Tibial nerve (tissue), 4 donors: ENCODE data around the gene NKIRAS2. TPM values are rescaled to one million over a fixed set of nuclear protein-coding genes. Genes with fewer than 3 reads are reported as not detected.
A peak's percentile ranks its signal among the peaks of the same experiment; 100 is the strongest.

Source experiments
- DNase-seq, 2 donors: peaks; one replicate each; pipeline ENCODE4 v3.0.0-alpha.2; 2019; ENCODE audit warnings: low spot score in 2 of 2
- H3K27ac ChIP-seq, 4 donors: fragments of 200-600 bp; sonication (generic) in 3 of 4; one replicate each; pipeline ENCODE4 v1.5.1; 2017 to 2019; ENCODE audit warnings: mild to moderate bottlenecking in 1 of 4
- H3K27me3 ChIP-seq, 2 donors: fragments of 200-600 bp; sonication (generic) in 1 of 2; one replicate each; pipeline versions ENCODE4 v1.5.1 to v1.6.0; 2017 to 2019
- H3K36me3 ChIP-seq, 3 donors: fragments of 200-600 bp; sonication (generic); one replicate each; pipeline ENCODE4 v1.5.1; 2018 to 2019
- H3K4me1 ChIP-seq, 4 donors: fragments of 200-600 bp; sonication (generic) in 3 of 4; one replicate each; pipeline ENCODE4 v1.5.1; 2017 to 2019
- H3K4me3 ChIP-seq, 4 donors: fragments of 200-600 bp; sonication (generic) in 3 of 4; one replicate each; pipeline ENCODE4 v1.5.1; 2017 to 2019; ENCODE audit warnings: mild to moderate bottlenecking in 1 of 4, moderate library complexity in 1 of 4
- H3K9me3 ChIP-seq, 4 donors: fragments of 200-600 bp; sonication (generic) in 3 of 4; one replicate each; pipeline ENCODE4 v1.5.1; 2017 to 2019
- CTCF ChIP-seq, 5 experiments: fragments of 200-600 bp in 3 of 5; fragments of 450-650 bp in 2 of 5; sonication (generic) in 3 of 5; IDR thresholded peaks; one replicate each; pipeline ENCODE4 v1.5.1; 2016 to 2019; ENCODE audit warnings: antibody characterized with exemption in 5 of 5, mild to moderate bottlenecking in 3 of 5, moderate library complexity in 2 of 5
- EP300 ChIP-seq, 2 donors: sonication (generic); formaldehyde crosslinking; IDR thresholded peaks; one replicate each; pipeline ENCODE4 v1.6.1; 2017; ENCODE audit warnings: antibody characterized with exemption in 2 of 2, mild to moderate bottlenecking in 1 of 2
- POLR2A ChIP-seq, 2 donors: fragments of 450-650 bp; IDR thresholded peaks; one replicate each; pipeline ENCODE4 v1.6.1; 2017; ENCODE audit warnings: antibody characterized with exemption in 2 of 2, mild to moderate bottlenecking in 2 of 2, moderate library complexity in 2 of 2
- WGBS, 2 donors: methylation state at CpG; one replicate each; pipeline ENCODE4 v1.1.5; 2018; 5-methylcytosine and 5-hydroxymethylcytosine counted together
- total RNA-seq, 4 donors: library from RNA; depleted of rRNA; stranded (reverse); fragments of >200 nt; gene quantifications; one replicate each; pipeline ENCODE4 v1.1.0, GENCODE V29; 2016

The NKIRAS2 gene
- total RNA-seq, 4 donors from 2014 or later = 17.7 to 39.9 (median 23.8) TPM

DNA sequence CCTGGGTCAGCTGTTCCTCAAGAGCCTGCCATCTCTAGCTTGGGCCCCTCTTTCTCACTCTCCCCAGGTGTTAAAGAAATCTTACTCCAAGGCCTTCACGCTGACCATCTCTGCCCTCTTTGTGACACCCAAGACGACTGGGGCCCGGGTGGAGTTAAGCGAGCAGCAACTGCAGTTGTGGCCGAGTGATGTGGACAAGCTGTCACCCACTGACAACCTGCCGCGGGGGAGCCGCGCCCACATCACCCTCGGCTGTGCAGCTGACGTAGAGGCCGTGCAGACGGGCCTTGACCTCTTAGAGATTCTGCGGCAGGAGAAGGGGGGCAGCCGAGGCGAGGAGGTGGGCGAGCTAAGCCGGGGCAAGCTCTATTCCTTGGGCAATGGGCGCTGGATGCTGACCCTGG is 46.5 kb upstream of the NKIRAS2 start:
- Histone ChIP-seq H3K36me3 (peaks cover 0 to 99% (median 32%) of the 10 kb centered on the region in 3 donors), H3K27ac (peak overlapping the region in 3 of 4 donors; percentile 63 to 97 (median 94)), H3K4me3 (peak overlapping the region in 1 of 4 donors; percentile 99)

DNA sequence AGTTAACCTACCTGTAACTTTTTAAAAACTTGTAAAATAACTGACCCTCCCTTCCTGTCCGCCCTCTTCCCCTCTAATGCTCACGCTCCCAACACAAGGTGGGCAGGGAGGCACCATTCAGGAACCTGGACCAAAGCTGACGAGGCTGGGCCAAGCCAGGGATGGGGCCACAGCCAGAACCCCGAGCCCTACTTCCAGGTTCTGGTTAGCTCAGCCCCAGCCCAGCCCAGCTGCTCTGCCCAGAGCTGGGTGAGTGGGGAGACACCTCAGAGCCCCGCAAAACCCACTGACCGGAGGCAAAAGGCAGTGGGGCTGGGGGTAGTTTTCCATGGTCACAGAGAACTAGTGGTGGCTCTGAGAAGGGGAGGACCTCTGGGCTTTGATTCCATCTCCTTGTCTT is 45.9 kb upstream of the NKIRAS2 start:
- Histone ChIP-seq H3K27ac (peak overlapping the region in 3 of 4 donors; percentile 63 to 97 (median 94)), H3K9me3 (no peaks in the 10 kb centered on the region), H3K4me3 (no peak overlapping the region), H3K36me3 (peaks cover 0 to 99% (median 35%) of the 10 kb centered on the region in 3 donors), H3K4me1 (peaks cover 0 to 87% (median 42%) of the 10 kb centered on the region in 4 donors), H3K27me3 (no peaks in the 10 kb centered on the region)
- DNase-seq = no peak
- TF ChIP-seq POLR2A (IDR thresholded peaks at IDR 0.05) = no peak
- TF ChIP-seq EP300 (IDR thresholded peaks at IDR 0.05) = no peak
- no peak for TF ChIP-seq CTCF (IDR thresholded peaks at IDR 0.05)
- WGBS, 2 donors = 70 to 84% methylated on average over 6 of the region's 6 CpGs

More for the DNA sequence above, 46.5 kb upstream of the NKIRAS2 start:
- WGBS, 2 donors = 53 to 58% methylated on average over 19 of the region's 19 CpGs
- Histone ChIP-seq H3K4me1 (peaks cover 0 to 94% (median 42%) of the 10 kb centered on the region in 4 donors), H3K9me3 (no peaks in the 10 kb centered on the region), H3K27me3 (no peaks in the 10 kb centered on the region)
- DNase-seq = no peak
- TF ChIP-seq POLR2A (IDR thresholded peaks at IDR 0.05) = no peak
- TF ChIP-seq CTCF (IDR thresholded peaks at IDR 0.05) = no peak
- peak in 1 of 2 donors; percentile 17 for TF ChIP-seq EP300 (IDR thresholded peaks at IDR 0.05)

- peak overlapping the region; percentile 32 to 97 (median 78) for H3K27ac ChIP-seq
- no peak overlapping the region for H3K4me3 ChIP-seq
- H3K4me1 ChIP-seq = peaks cover 0 to 81% (median 40%) of the 10 kb centered on the region in 4 donors
- H3K36me3 ChIP-seq = peaks cover 0 to 99% (median 35%) of the 10 kb centered on the region in 3 donors
- no peaks in the 10 kb centered on the region for H3K27me3 ChIP-seq
- no peak for TF ChIP-seq EP300 (IDR thresholded peaks at IDR 0.05)
- no peak for TF ChIP-seq CTCF (IDR thresholded peaks at IDR 0.05)
- no peak for TF ChIP-seq POLR2A (IDR thresholded peaks at IDR 0.05)
- no peak for DNase-seq
- no peaks in the 10 kb centered on the region for H3K9me3 ChIP-seq
- WGBS, 2 donors = 68 to 83% methylated on average over 2 to 5 of the region's 5 CpGs
These were observed 45.2 kb upstream of the NKIRAS2 start for GRCh38 chr17:41974658-41975057.

DNA sequence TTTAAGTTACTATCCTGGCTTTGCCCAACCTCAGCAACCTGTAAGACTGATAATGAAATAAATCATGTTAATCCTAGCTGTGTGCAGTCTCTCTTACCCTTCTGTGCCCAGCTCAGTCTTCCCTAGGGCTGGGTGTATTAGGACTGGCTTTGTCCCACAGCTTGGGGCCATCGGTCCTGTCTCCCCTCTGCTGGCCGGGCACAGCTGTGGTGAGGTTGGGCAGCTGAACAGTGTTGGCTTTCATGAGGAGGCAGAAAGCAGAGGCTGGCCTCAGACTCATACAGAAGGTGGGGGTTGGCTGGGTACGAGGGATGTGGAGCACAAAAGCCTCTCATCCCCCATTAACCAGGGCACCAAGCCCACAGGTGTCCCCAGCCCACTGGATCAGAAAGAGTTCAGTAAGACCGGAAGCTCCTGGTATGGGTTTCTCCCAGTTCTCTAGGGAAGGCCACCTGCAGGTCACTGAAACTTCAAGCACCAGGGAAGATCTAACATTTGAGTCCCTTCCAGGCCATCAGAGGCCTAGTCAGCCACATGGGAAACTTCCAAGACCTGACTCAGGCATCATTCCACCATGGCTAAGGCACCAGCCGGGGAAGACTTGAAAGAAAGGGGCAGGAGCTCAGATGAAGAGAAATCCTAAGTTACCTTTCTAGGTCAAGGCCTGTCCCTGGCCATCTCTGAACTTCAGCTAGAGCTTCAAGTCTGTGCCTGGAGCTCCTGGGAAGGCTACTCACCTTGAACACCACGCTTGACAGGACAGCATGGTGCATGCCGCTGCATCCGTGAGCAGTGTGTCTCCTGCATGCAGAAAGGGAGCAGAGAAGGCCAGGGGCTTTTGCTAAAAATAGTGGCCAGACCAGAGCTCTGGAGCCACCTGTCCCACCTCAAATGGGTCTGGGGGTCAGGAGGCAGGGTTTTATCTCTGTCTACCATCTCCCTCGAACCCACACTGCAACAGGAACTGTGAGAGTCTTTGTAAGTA is 44.5 kb upstream of the NKIRAS2 start:
- 61 to 70% methylated on average over 9 of the region's 9 CpGs for WGBS, 2 donors
- TF ChIP-seq EP300 (IDR thresholded peaks at IDR 0.05) (no peak), CTCF (IDR thresholded peaks at IDR 0.05) (no peak), POLR2A (IDR thresholded peaks at IDR 0.05) (no peak)
- no peaks in the 10 kb centered on the region for H3K9me3 ChIP-seq
- DNase-seq = no peak
- peaks cover 0 to 75% (median 37%) of the 10 kb centered on the region in 4 donors for H3K4me1 ChIP-seq
- no peaks in the 10 kb centered on the region for H3K27me3 ChIP-seq
- peaks cover 3 to 100% (median 39%) of the 10 kb centered on the region in 3 donors for H3K36me3 ChIP-seq
- peak overlapping the region in 1 of 4 donors; percentile 7 for H3K4me3 ChIP-seq
- peak overlapping the region; percentile 32 to 97 (median 86) for H3K27ac ChIP-seq
